Activated T-cell treated with anti-CD3 and anti-CD28 coated beads, Interleukin-2, amount 50 U/mL, for 48 hours (primary cell): ENCODE data around the gene RABAC1.
"Not testable (repeated sequence)": the region's sequence is repeated elsewhere in the genome, so short reads cannot be mapped to it uniquely, and the experiment has no call there.

Source experiments
- DNase-seq, 2 experiments: peaks; one replicate each; pipeline ENCODE4 v3.0.0-alpha.2; 2020

RABAC1 gene

DNA sequence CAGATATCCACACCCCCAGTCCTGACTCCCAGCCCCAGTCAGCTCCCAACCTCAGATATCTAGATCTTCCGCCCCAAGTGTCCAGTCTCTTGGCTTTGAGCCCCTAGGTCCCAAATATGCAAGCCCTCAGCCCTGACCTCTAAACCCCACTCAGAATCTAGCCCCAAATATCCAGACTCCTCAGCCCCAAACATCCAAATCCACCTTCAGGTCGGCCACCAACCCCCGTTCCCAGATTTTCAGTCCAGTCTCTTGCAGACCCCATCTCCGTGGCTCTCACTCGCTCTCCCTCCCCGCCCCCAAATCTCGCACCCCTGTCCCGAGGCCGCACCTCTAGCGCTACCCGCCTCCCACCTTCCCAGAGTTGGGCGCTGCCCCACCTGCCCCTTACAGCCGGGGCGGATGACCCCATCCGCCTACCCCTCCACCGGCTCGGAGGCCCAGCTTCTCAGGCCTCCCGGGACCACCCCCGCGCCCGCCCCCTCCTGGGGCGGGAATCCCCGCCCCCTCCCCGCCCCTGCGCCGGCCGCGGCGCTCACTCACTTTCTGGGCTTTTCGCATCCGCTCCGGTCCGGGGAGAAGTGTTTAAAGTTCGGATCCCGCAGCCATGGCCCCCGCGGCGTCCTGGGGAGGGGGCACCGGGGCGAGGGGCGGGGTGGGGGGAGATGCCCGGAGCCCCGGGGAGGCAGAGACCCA is 31.5 kb downstream of the RABAC1 start:
- DNase-seq = peak in 1 of 2 experiments; percentile 52

DNA sequence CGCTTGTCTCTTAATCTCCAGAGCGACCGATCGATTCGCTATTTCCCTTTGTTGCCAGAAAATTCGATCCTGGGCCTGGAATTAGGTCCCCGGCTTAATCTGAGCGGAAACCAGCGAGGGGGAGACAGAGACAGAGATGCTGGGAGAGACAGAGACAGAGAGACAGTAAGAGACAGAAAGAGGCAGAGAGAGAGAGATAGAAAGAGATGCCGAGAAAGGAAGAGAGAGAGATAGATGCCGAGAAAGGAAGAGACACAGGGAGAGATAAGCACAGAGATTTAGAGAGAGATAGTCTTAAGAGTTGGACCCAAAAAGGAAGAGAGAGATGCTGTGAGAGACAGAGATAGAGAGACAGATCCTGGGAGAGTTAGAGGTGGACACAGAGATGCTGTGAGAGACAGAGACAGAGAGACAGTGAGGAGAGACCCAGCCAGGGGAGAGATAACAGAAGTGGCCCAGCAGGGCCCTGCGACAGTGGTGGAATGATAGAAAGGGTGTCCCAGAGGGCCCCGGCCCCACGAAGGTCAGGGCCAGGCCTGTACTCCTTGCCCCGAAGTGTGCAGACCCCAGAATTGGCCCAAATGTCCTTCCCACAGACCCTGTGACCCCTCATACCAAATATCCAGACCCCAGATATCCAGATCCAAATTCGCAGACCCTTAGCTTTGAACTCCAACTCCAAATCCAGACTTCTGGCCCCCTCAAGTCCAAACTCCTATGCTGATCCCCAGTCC is 32.2 kb downstream of the RABAC1 start:
- no peak for DNase-seq

DNA sequence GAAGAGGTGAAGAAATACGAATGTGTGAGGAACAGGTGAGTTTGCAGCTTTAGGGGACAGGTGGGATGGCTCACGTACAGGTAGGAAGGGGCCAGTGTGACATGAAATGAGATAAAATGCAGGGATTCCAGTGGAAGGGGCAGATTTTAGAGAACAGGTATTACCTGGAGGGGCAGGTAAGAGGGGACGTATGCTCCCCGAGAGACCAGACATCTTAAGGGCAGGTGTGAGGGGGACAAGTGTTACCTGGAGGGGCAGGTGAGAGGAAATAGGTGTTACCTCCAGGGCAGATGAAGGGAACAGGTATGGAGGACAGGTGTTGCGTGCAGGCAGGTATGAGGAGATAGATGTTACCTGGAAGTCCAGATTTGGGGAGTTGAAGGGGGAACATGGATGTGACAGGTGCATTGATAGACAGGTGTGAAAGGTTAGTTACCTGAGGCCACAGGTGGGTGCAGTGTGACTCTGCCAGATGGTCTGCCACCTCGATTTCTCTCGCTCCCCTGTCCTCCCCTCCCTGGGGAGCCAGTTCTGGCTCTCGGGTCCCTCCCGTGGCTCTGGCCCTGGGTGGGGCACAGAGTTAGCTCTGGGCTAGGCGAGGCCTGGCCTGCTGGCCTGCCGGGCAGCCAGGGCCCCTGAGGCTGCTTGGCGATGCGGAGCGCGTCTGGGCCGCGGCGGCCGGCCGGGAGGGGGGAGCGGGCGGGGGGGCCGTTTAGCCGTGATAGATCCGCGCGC is 32.9 kb downstream of the RABAC1 start:
- no peak for DNase-seq

DNA sequence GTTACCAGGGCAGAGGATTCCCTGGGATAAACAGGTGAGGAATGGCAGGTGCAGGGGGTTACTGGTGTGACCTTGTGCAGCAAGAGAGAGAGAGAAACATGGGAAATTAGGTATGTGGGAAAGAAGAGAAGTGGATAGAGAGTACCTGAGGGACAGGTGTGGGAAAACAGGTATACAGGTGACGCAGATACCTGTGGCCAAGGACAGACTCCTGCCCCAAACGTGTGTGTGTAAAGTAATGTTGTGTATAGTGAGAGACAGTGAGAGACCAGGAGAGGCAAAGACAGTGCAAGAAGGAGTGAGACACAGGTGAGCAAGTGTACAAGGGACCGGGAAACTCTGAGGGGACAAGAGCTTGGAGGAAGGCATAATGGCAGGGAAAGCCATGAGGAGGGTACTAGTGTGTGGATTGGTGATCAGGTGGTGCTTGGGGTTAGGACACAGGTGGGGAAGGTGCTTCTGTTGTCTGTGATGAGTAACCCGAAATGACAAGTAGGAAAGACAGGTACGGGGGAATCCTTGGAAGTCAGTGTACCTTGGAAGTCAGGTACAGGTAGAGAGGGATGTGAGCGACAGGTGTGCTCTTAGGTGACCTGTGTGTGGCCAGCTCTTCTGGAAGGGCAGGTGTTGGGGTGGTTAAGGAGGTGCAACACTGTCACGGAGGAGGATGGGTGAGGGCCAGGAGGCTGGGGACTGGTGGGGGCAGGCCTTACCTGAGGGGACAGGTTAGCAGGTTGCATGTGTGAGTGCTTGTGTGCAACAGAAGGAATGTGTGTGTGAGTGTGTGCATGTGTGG is 33.7 kb downstream of the RABAC1 start:
- DNase-seq = no peak

DNA sequence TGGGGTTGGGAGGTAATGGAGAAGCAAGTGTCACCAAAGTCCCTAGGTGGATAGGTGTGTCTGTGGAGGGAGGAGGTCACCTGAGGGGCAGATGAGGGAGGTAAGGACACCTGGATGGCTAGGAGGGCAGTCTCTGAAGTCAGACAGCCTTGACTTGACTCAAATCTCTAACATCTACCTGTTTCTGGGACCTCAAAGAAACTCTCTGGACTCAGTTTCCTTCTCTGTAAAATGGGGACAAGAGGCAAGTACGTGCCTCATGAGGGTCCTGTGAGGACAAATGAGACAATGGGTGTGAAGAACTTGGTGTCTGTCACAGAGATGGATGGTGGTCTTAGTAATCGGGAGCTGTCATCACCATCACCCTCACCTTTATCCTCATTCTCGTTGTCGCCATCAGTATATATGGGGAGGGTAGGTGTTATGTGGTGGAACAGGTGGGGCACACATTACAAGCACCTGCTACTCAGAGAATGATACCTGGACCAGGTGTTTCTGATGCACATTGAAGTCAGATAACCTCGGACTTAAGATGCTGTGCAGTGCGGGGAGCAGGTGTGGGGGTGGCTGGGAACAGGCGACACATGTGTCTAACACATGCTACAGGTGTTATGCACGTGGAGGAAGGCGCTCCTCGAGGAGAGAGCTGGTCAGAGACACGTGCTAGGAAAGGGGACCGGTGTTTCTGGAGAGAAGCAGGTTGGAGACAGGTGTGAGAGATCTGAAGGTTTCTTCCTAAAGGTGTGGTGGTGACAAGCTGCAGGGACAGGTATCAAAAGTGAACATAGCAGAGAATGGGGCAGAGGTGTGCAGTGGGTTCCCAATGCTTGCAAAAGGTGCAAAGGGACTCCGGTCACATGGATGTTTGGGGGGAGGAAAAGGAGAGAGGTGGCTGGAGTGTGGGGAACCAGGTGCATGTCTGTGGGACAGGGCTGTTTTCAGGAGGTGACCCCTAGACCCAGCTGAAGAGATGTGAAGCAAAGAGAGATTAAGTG is 34.7 kb downstream of the RABAC1 start:
- DNase-seq = no peak

DNA sequence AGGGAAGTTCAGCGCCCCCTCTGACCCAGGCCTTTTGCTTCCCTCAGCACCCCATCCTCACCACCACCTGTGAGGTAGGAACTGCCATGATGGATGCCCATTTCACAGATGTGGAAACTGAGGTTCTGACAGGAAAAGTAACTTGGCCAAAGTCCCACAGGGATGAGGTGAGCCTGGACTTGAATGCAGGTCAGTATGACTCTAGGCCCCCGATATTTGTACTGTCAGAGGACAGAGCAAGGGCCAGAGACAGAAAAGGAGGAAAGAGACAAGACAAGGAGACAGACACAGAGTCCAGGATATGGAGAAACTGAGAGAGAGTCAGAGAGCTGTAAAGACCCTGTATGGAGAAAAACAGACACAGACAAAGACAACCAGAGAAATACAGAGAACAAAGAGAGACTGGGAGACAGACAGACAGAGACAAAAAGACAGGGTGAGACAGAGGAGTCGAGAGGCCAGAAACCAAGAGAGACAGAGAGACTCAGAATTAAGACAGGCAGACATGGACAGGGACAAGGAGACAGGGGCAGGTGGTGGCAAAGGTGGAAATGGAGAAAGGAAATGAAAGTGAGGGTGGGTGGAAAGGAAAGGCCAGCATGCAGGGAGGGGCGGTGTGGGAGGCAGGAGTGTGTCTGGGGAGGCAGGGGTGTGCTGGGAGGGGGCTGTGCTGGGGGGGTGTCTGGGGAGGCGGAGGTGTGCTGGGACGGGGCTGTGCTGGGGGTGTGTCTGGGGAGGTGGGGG is 35.9 kb downstream of the RABAC1 start:
- DNase-seq = no peak

DNA sequence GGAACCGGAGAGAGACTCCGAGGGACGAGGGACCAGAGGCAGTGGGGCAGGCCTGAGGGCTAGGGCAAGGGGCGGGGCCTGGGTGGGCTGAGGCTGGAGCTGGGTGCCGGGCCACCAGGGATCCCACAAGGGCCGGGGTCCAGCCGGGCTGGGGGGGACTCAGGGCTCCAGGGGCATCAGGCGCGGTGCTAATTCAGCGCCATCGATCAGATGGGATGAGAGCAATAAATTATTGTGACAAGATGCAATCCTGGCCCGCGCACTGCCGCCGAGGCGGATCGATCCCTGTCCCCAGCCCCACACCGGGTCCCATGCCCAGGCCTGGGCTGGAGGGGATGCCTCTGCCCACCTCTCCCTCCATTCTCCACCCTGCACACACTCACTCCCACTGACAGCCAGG is 36.5 kb downstream of the RABAC1 start:
- DNase-seq = no peak

DNA sequence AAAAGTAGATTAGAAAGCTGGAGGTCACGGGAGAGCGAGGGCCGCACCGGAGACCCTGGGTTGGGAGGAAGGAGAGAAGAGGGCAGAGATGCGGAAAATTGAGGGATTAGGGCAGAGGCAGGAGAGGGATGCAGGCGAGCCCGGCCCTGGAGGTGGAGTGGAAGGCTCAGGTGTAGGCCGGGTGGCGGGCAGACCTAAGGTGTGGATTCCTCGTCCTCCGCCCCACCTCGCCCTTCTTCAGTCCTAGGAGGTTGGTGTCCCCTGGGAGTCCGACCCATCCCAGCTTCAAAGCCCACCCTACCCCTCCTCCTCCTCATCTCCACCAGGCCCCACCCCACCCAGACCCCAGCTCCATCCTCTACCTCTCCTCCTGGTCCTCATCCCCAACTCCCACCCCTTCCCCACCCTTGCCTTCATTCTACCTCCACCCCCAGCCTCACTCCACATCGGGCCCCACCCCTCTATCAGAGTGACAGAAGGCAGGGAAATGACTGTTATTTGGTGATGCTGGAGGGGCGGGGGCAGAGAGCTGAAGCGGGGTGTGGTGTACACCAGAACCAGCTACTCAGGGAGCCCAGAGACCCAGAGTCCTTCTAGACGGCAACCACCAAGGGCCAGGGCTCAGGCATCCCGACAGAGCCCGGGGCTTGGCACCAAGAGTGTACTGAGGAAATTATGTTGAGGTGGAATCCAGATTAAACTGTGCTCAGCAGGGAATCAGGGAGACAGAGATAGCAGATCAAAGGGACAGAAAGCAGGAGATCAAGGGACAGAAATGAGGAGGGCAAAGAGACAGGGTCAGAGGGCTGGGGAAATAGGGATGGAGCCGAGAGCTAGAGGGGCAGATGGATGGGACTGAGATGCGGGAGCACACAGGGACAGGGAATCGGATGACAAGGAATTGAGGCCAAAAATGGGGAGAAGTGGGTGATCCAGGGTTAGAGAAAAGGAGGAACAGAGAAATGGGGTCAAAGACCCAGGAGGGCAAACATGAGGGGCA is 37.2 kb downstream of the RABAC1 start:
- no peak for DNase-seq

DNA sequence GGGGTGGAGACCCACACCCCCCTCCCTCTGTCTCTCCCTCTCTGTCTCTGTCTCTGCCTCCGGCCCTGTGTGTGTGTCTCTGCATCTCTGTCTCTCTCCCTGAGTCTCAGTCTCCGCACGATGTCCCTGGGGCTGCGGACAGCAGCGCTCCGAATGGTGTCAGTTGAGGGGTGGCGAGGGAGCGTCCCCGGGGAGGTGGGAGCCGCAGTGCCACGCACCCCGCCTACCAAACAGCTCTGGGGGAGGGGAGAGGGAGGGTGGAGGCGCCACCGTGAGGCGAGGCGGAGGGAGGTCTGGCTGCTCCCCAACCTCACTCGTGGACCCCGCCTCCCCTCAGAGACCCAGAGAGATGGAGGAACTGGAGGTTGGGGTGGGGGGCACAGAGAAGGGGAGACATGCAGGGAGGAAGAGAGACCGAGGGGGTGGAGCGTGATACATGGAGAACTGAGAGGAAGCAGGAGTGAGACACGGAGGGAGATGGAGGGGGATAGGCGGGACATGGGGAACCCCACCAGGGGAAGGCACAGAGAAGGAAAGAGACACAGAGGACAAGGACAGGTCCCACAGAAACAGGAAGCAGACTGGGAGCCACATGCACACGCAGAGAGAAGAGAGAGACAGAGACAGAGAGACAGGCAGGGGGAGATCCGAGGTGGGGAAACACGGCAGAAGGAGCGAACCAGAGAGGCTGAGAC is 38.1 kb downstream of the RABAC1 start:
- DNase-seq = no peak

DNA sequence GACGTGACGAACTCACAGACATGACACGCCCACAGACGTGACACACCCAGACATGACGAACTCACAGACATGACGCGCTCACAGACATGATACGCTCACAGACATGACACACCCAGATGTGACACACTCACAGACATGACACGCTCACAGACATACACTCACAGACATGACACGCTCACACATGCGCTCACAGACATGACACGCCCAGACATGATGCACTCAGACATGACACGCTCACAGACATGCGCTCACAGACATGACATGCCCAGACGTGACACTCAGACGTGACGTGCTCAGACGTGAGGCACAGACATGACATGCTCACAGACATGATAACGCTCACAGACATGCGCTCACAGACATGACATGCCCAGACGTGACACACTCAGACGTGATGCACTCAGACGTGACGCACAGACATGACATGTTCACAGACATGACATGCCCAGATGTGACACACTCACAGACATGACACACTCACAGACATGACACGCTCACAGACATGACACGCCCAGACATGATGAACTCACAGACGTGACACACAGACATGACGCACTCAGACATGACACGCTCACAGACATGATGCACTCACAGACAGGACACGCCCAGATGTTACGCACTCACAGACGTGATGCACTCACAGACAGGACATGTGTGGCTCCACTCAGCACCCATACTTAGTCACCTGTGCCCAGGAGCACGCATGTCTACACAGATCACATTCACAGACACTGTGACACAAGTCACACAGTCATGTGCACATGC is 39.0 kb downstream of the RABAC1 start:
- no peak for DNase-seq

DNA sequence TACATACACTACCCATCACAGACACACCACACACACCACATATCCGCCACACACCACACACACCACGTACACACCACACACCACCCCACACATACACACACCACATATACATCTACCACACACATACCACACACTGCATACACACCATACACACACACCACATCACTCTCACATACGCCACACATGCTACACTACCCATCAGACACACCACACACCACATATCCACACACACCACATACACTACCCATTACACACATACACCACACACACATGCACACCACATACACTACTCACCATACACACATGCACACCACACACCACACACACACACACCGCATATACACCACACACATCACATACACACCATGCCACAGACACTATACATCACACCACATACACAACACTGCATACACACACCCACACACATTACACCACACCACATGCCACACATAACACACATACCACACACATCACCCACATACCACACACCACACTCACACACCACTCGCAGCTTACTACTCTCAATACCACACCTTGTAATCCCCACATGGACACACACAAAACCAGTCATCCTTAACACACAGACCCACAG is 40.4 kb downstream of the RABAC1 start:
- DNase-seq = no peak

DNA sequence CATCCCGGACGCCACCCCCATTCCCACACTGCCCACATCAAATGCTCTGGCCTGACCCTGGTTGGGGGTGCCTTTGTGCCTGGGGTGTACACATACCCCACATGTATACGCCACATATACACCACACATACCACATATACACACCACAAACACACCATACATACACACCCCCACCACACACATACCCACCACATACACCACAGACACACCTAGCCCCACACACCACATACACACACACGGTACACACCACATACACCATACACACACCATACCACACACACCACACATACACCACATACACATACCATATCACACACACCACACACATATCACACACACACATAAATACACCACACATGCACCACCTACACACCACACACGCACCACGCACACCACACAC is 41.0 kb downstream of the RABAC1 start:
- DNase-seq = no peak

DNA sequence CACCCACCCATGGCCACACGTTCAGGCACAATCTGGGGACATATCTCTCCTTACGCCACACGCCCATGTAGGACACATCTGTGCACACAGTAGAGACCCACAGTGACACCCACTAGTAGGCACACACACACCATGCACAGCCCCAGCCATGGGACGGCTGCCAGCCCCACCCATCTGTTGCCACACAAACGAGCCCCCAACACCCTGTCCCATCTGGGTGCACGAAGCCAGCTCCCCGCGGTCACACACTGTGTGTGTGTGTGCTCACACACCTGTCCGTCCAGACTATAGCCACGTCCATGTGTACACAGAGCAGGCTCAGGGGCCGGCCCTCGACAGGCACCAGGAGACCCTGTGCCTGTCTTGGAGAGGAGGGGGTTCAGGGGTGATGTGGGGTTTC is 41.4 kb downstream of the RABAC1 start:
- no peak for DNase-seq

DNA sequence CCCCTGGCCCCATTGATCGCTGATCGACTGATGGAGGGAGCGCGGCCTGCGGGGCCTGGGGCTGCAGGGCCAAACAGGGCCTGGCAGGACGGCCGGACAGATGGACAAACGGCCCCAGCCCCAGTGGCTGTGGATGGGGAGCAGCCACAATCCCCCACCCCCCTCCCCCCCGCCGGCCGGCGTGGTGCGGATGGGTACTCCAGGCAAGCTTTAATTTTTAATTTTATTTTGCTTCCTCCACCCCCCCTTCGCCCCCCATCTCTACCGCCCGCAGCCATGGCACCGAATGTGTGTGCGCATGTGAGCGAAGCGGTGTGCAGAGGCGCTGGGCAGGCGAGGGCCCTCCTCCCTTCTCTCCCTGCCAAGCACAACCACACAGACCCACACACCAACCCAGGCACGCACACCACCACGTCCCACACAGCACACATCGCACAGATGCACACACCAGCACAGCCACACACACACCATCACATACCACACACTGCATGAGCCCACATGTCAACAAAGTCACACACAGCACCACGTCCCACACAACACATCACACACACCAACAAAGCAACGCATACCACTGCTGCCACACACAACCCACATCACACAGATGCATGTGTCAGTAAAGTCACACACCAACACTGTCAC is 43.2 kb downstream of the RABAC1 start:
- no peak for DNase-seq

DNA sequence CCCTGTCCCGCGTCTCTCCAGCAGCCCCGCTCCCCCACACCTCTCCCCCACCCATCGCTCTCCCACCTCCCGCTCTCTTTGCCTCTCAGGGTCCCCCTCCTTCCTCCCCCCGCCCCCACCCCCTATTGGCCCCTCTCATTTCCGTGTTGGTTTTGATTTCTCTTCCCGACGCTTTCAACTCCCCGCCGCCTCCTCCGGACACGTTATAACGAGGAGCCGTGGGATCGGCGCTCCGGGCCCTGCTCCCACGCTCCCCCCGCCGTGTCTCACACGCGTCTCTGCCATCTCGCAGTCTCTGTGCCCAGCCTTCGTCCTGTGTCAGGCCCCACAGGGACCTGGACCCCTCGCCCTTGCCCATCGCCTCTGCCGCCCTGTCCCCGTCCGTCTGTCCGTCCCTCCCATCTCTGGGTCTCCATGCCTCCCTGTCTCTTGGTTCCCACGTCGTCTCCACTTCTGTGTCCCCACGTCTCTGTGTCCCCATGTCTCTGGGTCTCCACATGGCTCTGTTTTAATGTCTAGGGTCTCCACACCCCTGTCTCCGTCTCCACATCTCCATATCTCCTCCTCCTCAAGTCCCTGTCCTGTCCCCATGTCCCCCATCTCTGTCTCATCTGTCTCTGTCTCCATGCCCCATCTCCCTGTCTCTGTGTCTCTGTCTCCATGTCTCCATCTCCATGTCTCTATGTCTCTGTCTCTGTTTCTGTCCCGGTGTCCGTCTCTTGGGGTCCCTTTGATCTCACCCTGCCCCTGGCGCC is 43.9 kb downstream of the RABAC1 start:
- DNase-seq = no peak

DNA sequence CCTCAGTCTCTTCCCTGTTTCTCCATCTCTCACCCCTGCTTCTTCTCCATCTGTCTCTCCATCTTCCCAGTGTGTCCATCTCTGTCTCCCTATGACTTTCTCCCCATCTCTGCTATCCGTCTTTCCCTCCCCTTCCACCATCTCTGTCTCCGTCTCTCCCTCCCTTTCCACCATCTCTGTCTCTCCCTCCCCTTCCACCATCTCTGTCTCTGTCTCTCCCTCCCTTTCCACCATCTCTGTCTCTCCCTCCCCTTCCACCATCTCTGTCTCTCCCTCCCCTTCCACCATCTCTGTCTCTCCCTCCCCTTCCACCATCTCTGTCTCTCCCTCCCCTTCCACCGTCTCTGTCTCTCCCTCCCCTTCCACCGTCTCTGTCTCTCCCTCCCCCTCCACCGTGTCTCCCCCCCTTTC is 44.7 kb downstream of the RABAC1 start:
- DNase-seq = not testable (repeated sequence)
